T follicular helper cell (primary cell): ENCODE measurements around the gene CCDC74A.
"Not testable (repeated sequence)": the region's sequence is repeated elsewhere in the genome, so short reads cannot be mapped to it uniquely, and the experiment has no call there.

Source experiments
- DNase-seq: peaks from one replicate; pipeline ENCODE4 v3.0.0-alpha.2; 2020; ENCODE audit warnings: low read depth

CCDC74A gene

DNA sequence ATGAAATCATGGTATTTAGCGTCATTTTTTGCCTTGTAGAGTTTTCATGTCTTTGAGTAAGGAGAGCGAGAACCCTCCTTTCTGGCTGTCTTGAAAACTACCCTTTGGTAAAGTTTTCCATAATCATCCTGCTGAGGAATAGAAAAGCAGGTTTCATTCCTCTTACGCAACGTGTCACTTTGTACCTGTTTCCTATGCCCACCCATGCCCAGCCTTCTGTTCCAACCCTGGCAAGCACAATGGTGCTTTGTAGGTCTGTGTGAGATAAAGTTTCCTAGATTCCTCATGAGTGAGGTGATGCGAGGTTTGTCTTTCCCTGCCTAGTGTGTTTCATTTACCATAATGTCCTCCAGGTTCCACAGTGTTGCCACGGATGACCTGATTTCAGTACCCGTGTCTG, 29.3 kb downstream of the CCDC74A start:
- no peak for DNase-seq

DNA sequence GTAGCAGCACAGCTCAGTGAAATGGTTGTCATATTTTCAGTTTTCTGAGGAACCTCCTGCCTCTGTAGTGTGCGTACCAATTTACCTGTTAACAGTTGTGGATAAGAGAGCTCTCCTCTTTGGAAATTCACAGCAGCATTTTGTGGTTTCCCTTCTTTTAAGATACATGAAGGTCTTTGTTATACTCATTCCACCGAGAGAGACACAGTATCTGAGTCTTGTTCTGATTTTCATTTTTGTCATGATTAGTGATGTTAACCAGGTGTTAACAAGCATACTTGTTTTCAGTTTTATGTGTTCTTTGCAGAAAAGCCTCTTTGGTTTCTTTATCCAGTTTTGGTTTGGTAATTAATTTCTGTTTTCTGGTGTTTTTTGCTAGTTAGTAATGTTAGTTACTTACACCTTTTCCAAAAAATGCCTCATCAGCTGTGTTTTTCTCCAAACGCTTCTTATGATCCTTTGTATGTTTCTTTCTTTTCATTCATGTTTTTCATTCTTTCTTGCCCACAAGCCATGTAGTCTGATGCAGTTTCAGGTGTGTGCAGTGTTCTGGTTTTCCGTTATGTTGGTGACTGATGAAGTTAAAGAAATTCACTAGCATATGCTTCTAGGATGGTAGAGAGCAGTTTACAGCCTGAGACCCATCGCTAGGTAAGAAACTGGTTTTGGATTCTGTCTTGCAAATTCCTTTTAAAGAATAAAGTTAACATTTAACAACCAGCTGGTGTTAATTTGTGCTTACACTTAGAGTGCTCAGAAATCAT, 30.1 kb downstream of the CCDC74A start:
- no peak for DNase-seq

DNA sequence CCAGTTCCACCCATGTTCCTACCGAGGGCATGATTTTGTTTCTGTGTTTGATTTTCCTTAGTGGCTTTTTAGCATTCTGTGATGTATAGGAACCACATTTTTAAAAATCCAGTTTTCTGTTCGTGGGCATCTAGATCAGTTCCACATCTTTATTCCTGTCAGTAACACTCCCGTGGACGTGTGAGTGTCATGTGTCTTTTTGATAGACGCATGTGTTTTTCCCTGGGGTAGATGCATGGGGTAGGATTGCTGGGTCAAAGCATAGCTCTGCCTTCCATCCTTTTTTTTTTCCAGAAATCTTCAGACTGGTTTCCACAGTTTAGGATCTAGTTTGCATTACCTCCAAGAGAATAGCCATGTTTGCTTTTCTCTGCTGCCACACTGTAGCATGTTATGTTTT, 38.7 kb downstream of the CCDC74A start:
- DNase-seq = no peak

DNA sequence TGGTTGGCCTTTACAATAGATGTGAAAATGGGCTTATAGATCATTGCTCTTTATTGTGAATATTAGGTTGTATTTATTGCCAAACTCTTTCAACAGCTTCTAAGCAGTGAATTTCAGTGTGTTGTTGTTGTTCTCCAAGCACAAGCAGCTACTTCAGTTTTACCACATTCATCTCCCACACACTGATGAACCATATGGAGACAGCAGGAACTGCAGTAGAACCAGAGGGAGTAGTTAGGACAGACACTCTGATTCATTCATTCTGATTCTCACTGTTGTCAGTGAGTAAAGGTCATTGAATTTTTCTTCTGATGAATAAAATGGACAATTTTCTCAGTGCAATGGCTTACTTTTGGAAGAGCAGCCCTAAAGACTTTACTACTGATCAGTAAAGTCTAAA, 40.2 kb downstream of the CCDC74A start:
- DNase-seq = no peak

DNA sequence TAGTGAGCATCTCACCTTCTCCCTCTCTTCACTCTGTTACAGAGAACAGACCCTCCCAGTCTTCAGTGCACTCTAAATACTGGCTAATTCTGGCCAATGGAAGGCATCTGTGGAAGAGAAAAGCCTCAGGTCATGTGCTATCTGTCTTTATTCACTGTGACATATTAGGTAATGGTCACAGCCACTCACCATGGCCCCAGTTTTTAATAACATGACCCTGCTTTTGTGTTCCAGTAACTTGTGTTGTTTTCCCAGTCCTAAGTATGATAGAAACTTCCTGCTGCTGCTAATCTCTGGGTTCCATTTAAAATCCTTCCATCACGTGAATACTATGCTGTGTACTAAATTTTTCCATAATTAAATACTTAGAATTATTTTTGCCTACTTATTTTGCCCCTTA, 40.7 kb downstream of the CCDC74A start:
- not testable (repeated sequence) for DNase-seq

DNA sequence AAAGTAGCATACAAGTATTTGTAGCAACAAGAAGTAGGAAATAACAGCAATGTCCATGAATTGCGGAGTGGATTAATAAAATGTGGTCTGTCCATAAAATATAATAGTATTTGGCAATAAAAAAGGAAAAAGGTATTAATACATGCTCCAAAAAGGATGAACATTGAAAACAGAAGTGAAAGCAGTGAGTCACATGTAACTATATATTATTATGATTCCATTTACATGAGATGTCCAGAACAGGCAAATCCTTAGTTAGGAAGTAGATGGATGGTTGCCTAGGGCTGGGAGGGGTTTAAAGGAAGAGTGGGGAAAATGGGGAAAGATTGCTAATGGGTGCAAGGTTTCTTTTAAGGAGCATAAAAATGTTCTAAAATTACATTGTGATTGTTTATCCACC, 44.5 kb downstream of the CCDC74A start:
- DNase-seq = no peak

DNA sequence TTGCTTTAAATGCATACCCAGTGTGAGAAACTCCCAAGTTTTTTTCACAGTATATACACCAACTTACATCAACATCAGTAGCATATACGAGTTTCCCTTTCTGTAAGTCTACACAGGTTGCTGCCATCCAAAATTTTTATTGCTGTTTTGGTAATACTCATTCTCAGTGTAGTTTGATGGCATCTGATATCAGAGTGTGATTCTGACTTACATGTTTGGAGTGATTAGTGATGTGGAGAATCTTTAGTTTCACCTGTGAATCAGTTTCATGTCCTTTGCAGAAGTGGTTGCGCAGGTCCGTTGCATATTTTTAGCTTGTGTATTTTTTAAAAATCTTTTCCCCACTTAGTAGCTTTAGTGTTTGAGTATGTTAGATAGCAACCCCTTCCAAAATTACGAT, 50.1 kb downstream of the CCDC74A start:
- no peak for DNase-seq

DNA sequence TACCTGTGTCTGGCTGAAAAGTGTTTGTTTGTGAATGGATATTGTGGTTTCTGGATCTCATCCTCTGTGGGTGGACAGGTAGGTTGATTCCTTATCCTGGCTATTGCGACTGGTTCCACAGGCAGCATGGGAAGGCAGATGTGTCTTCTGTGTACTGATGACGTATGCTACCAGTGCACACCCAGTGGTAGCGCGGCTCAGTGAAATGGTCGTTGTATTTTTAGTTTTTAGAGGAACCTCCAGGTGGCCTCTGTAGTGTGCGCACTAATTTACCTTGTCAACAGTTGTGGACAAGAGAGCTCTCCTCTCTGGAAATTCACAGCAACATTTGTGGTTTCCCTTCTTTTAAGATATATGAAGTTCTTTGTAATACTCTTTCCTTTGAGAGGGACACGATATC, 52.5 kb downstream of the CCDC74A start:
- DNase-seq = no peak
